Heart left ventricle (tissue), 13 donors: ENCODE measurements around the gene N4BP2.

ENCODE experiments used
- CTCF ChIP-seq, 12 donors: fragments of 200-600 bp; sonication (generic) in 4 of 12; IDR thresholded peaks; one replicate each; pipeline versions ENCODE4 v1.5.0 to v1.8.0; 2018 to 2022; ENCODE audit warnings: antibody characterized with exemption in 12 of 12, mild to moderate bottlenecking in 5 of 12
- POLR2A ChIP-seq, 2 donors: fragments of 450-650 bp; IDR thresholded peaks; one replicate each; pipeline ENCODE4 v1.6.1; 2017; ENCODE audit warnings: antibody characterized with exemption in 2 of 2, mild to moderate bottlenecking in 2 of 2, moderate library complexity in 2 of 2
- donor health status: ischemic (EF 13 %, LVEDD 7.1; RV severe dilation, severe dysfunction).
- donor health status: DM: no; HTN: yes; CAD: no.
- donor health status: DM: no; HTN: no; CAD: no.
- donor health status: ischemic (EF 25% LVEDD 6.9; RV normal size, moderate dysfunction).
- donor health status: ischemic (EF 25% LVEDD 5.7; RV mildly dilated, moderate dysfunction).
- donor health status: ischemic (EF 35%, LVEDD 5.7; RV mildly dilated, moderate dysfunction).
- donor health status: nonischemic (EF 11% LVEDD 7.7; RV severe dilation, severe dysfunction).
- donor health status: DM: yes; HTN: yes; CAD: no.
- donor health status: PGD.
- donor health status: ischemic (EF 29% LVEDD 5.4; RV normal size, mild dysfunction).
- donor health status: nonischemic (EF 23%, LVEDD 6.1; RV moderate dilation, normal function).

DNA sequence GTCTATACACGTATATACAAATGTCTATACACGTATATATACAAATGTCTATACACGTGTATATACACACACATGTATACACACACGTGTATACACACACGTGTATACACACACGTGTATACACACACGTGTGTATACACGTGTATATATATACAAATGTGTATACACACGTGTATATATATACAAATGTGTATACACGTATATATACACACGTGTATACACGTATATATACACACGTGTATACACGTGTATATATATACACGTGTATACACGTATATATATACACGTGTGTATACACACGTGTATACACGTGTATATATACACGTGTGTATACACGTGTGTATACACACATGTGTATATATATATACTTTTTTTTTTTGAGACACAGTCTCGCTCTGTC, 23.9 kb upstream of the N4BP2 start:
- no peak for TF ChIP-seq CTCF (IDR thresholded peaks at IDR 0.05)
- no peak for TF ChIP-seq POLR2A (IDR thresholded peaks at IDR 0.05)
